HCT116 (cell line): ENCODE data around the gene CXCR1. TPM values are rescaled to one million over a fixed set of nuclear protein-coding genes. Genes with fewer than 3 reads are reported as not detected.

Experiments
- ATAC-seq: fragments of 200-7000 bp; cut with Tn5 transposase; 2 replicates; pipeline ENCODE4 v1.9.1; 2020; ENCODE audit warnings: mild to moderate bottlenecking, moderate library complexity
- BruUV-seq: library from RNA; stranded (reverse); fragments of 400-500 nt; replicated peaks from 2 replicates; lab custom pipeline; 2021; lab: Mats Ljungman, UMichigan
- CTCF ChIA-PET: fragments of 300-600 bp; sonication (Branson Sonifier 250); formaldehyde crosslinking; loops from one replicate; lab custom pipeline; 2021; ENCODE audit warnings: antibody characterized with exemption; lab: Charles Lee
- POLR2A ChIA-PET: fragments of 300-600, 350-600 bp; sonication (Branson Sonifier 250); formaldehyde crosslinking; loops from one replicate; lab custom pipeline; 2021; ENCODE audit warnings: antibody characterized with exemption; lab: Charles Lee
- RAD21 ChIA-PET, 2 experiments: fragments of 300-600 bp; sonication (Branson Sonifier 250); formaldehyde crosslinking; loops; one replicate each; lab custom pipeline; 2023; ENCODE audit warnings: low total read pairs in 2 of 2; ENCODE audit not compliant: uncharacterized antibody in 2 of 2, unreplicated experiment in 2 of 2, low non-redundant PET in 1 of 2; lab: Charles Lee
- DNase-seq: peaks from one replicate; pipeline ENCODE4 v3.0.0-alpha.2; 2010; ENCODE audit warnings: low read depth, low spot score
- H2AFZ ChIP-seq: fragments of 200-600 bp; shearing (Covaris generic), sonication (generic); 2 replicates; pipeline ENCODE4 v1.6.1; 2017; ENCODE audit warnings: low read depth, mixed run types, mixed read lengths, antibody characterized with exemption, low read length; ENCODE audit not compliant: poor library complexity, severe bottlenecking
- H3K27ac ChIP-seq: 2 replicates; pipeline ENCODE4 v1.5.1; 2012; ENCODE audit warnings: low read depth, low read length
- H3K27me3 ChIP-seq: fragments of 200-600 bp; sonication (generic); 2 replicates; pipeline ENCODE4 v1.6.1; 2016; ENCODE audit warnings: mixed run types, low read length, mixed read lengths; ENCODE audit not compliant: insufficient read depth
- H3K36me3 ChIP-seq, 2 experiments: fragments of 200-500 bp in 1 of 2; fragments of 200-600 bp in 1 of 2; sonication (Bioruptor generic) in 1 of 2; sonication (generic) in 1 of 2; 2 replicates each; pipeline versions ENCODE4 v1.5.1 to v1.6.1; 2014 to 2016; ENCODE audit warnings: low read length in 2 of 2, inconsistent platforms in 1 of 2, mixed read lengths in 1 of 2, mixed run types in 1 of 2; ENCODE audit not compliant: insufficient read depth in 2 of 2, control insufficient read depth in 1 of 2
- H3K4me1 ChIP-seq, 2 experiments: fragments of 200-600 bp in 1 of 2; sonication (generic) in 1 of 2; 2 replicates each; pipeline versions ENCODE4 v1.5.1 to v1.6.1; 2012 to 2017; ENCODE audit warnings: low read length in 2 of 2, inconsistent platforms in 1 of 2, mild to moderate bottlenecking in 1 of 2, mixed read lengths in 1 of 2, mixed run types in 1 of 2, moderate library complexity in 1 of 2; ENCODE audit not compliant: insufficient read depth in 2 of 2, control insufficient read depth in 1 of 2
- H3K4me2 ChIP-seq: fragments of 200-600 bp; sonication (generic); 2 replicates; pipeline ENCODE4 v1.6.1; 2017; ENCODE audit warnings: mixed run types, low read length, mixed read lengths
- H3K4me3 ChIP-seq, 2 experiments: fragments of 200-600 bp in 1 of 2; sonication (generic) in 1 of 2; replicated peaks in 1 of 2; 2 replicates each; pipeline ENCODE4 v1.5.1; 2011 to 2016; ENCODE audit warnings: low read length in 2 of 2, control low read depth in 1 of 2, low read depth in 1 of 2, mild to moderate bottlenecking in 1 of 2, mixed read lengths in 1 of 2, mixed run types in 1 of 2
- H3K79me2 ChIP-seq: fragments of 200-600 bp; sonication (generic); 2 replicates; pipeline ENCODE4 v1.6.1; 2017; ENCODE audit warnings: mild to moderate bottlenecking, mixed run types, low read length, moderate library complexity, mixed read lengths; ENCODE audit not compliant: insufficient read depth
- H3K9ac ChIP-seq: fragments of 200-600 bp; sonication (generic); 2 replicates; pipeline ENCODE4 v1.6.1; 2016; ENCODE audit warnings: low read length, mixed read lengths
- H3K9me2 ChIP-seq: fragments of 200-600 bp; sonication (generic), shearing (Covaris generic); 2 replicates; pipeline ENCODE4 v1.6.1; 2017; ENCODE audit warnings: mixed run types, mild to moderate bottlenecking, moderate library complexity; ENCODE audit not compliant: insufficient read depth
- H3K9me3 ChIP-seq, 2 experiments: fragments of 200-500 bp in 1 of 2; fragments of 200-600 bp in 1 of 2; sonication (Bioruptor generic) in 1 of 2; sonication (generic) in 1 of 2; 2 replicates each; pipeline ENCODE4 v1.6.1; 2014 to 2017; ENCODE audit warnings: low read length in 2 of 2, mixed read lengths in 2 of 2, inconsistent platforms in 1 of 2, low read depth in 1 of 2, mild to moderate bottlenecking in 1 of 2, mixed run types in 1 of 2, moderate library complexity in 1 of 2; ENCODE audit not compliant: control insufficient read depth in 1 of 2, insufficient read depth in 1 of 2
- H4K20me1 ChIP-seq: fragments of 200-600 bp; sonication (generic), shearing (Covaris generic); 2 replicates; pipeline ENCODE4 v1.6.1; 2017; ENCODE audit warnings: mixed run types, mild to moderate bottlenecking, moderate library complexity; ENCODE audit not compliant: insufficient read depth
- CBX3 ChIP-seq: IDR thresholded peaks from 2 replicates; pipeline ENCODE4 v1.6.1; 2012; ENCODE audit warnings: low read depth
- EGR1 ChIP-seq: IDR thresholded peaks from 2 replicates; pipeline ENCODE4 v1.6.1; 2012; ENCODE audit warnings: low read depth
- ELF1 ChIP-seq: IDR thresholded peaks from 2 replicates; pipeline ENCODE4 v1.6.1; 2012; ENCODE audit warnings: low read depth, borderline replicate concordance
- EZH2 ChIP-seq: fragments of 200-600 bp; sonication (generic); IDR thresholded peaks from 2 replicates; pipeline ENCODE4 v1.6.1; 2017; ENCODE audit warnings: antibody characterized with exemption, mixed run types
- EZH2phosphoT487 ChIP-seq: fragments of 200-600 bp; IDR thresholded peaks from 2 replicates; pipeline ENCODE4 v1.6.1; 2018; ENCODE audit warnings: antibody characterized with exemption, borderline replicate concordance
- FOSL1 ChIP-seq: IDR thresholded peaks from 2 replicates; pipeline ENCODE4 v1.6.1; 2012; ENCODE audit warnings: low read depth
- JUND ChIP-seq: IDR thresholded peaks from 2 replicates; pipeline ENCODE4 v1.6.1; 2012
- POLR2A ChIP-seq: IDR thresholded peaks from 2 replicates; pipeline ENCODE4 v1.7.0; 2011; ENCODE audit warnings: borderline replicate concordance; ENCODE audit not compliant: insufficient read depth, insufficient read length; ENCODE audit errors: extremely low read depth
- POLR2AphosphoS5 ChIP-seq: IDR thresholded peaks from 2 replicates; pipeline ENCODE4 v1.6.1; 2011; ENCODE audit warnings: mild to moderate bottlenecking, low read depth, low read length, moderate library complexity
- RAD21 ChIP-seq: IDR thresholded peaks from 2 replicates; pipeline ENCODE4 v1.6.1; 2012; ENCODE audit warnings: low read depth, mild to moderate bottlenecking
- SIN3A ChIP-seq: IDR thresholded peaks from 2 replicates; pipeline ENCODE4 v1.6.1; 2012; ENCODE audit warnings: low read depth
- SP1 ChIP-seq: IDR thresholded peaks from 2 replicates; pipeline ENCODE4 v1.6.1; 2012; ENCODE audit warnings: low read depth
- SRF ChIP-seq: IDR thresholded peaks from 2 replicates; pipeline ENCODE4 v1.6.1; 2012; ENCODE audit warnings: low read depth
- TCF7L2 ChIP-seq: IDR thresholded peaks from 2 replicates; pipeline ENCODE4 v1.7.0; 2011; ENCODE audit warnings: borderline replicate concordance, inconsistent platforms; ENCODE audit not compliant: insufficient read depth, insufficient read length; ENCODE audit errors: extremely low read depth
- YY1 ChIP-seq: IDR thresholded peaks from 2 replicates; pipeline ENCODE4 v1.6.1; 2011; ENCODE audit warnings: low read length, low read depth, moderate library complexity, mild to moderate bottlenecking; ENCODE audit not compliant: insufficient replicate concordance; ENCODE audit errors: extremely low read depth
- ZFX ChIP-seq: fragments of 450-650 bp; IDR thresholded peaks from 2 replicates; pipeline ENCODE4 v1.6.1; 2017
- intact Hi-C: fragments of 100-400 bp; cut with micrococcal nuclease; formaldehyde crosslinking; loops from 2 replicates; pipeline ENCODE4 v1.10.0; 2022
- total RNA-seq: library from RNA; stranded (reverse); gene quantifications from one replicate; pipeline ENCODE4 v1.2.1, GENCODE V29; 2021; ENCODE audit not compliant: unreplicated experiment
- TF ChIP-seq, protein P1 (sequence below): IDR thresholded peaks from 2 replicates; pipeline ENCODE4 v1.6.1; 2012
- TF ChIP-seq, protein P2 (sequence below): IDR thresholded peaks from 2 replicates; pipeline ENCODE4 v1.6.1; 2012
- TF ChIP-seq, protein P3 (sequence below): IDR thresholded peaks from 2 replicates; pipeline ENCODE4 v1.6.1; 2011; ENCODE audit warnings: mild to moderate bottlenecking, low read length, moderate library complexity; ENCODE audit not compliant: insufficient replicate concordance; ENCODE audit errors: extremely low read depth
- TF ChIP-seq, protein P4 (sequence below): IDR thresholded peaks from 2 replicates; pipeline ENCODE4 v1.6.1; 2012; ENCODE audit warnings: low read depth

Gene CXCR1
- total RNA-seq, 1 experiment from 2014 or later = not detected

DNA sequence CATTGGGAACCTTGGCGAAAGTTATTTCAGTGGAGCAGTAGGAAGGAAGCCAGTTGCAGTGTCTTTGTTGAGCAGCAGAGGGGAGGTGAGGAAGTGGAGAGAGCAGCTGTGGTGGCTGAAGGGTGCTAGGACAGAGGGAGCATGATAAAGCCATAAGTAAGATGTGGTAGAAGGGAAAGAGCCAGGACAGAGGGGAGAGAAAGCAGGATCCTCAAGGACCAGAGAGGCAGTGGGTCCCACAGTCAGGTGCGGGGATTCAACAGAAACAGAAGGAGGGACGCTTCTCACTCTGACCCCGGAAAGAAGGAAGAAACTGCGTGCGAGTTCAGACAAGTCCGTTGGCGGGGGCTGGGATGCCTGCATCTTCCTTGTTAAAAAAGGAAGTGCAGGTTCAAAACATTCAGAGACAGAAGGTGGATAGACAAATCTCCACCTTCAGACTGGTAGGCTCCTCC, 41.1 kb downstream of the CXCR1 start, which contains the start of gene CXCR2:
TSS of gene CXCR2 (plus strand) at position 403 of the 455 bp plus-strand sequence. CDS start 8,774 bp downstream, outside the sequence.
- CTCF ChIA-PET = no interaction called here
- no peak within 1 kb of the TSS for H3K27ac ChIP-seq

More for the DNA sequence above, 41.1 kb downstream of the CXCR1 start, which contains the start of gene CXCR2:
- DNase-seq (no peak), ATAC-seq (no peak)
- no TSS peak for BruUV-seq
- no peak within 1 kb of the TSS for H2AFZ ChIP-seq
- no peak within 1 kb of the TSS for H3K4me2 ChIP-seq
- no peaks in the 10 kb centered on the region for H3K36me3 ChIP-seq
- no peaks in the 10 kb centered on the region for H3K9me2 ChIP-seq
- no peak within 1 kb of the TSS for H3K9ac ChIP-seq
- no peaks in the 10 kb centered on the region for H3K79me2 ChIP-seq
- no peak within 1 kb of the TSS for H3K4me3 ChIP-seq
- H3K9me3 ChIP-seq = no peaks in the 10 kb centered on the region
- H3K4me1 ChIP-seq = no peaks in the 10 kb centered on the region
- intact Hi-C loops = no loop called here
- POLR2A ChIA-PET = no interaction called here
- no peaks in the 10 kb centered on the region for H4K20me1 ChIP-seq
- RAD21 ChIA-PET = no interaction called here
- H3K27me3 ChIP-seq = no peaks in the 10 kb centered on the region
- TF ChIP-seq POLR2A = no peak
- no peak for TF ChIP-seq POLR2AphosphoS5
- no peak for TF ChIP-seq TCF7L2
- TF ChIP-seq SP1 = no peak
- no peak for TF ChIP-seq ZFX
- TF ChIP-seq, protein P1, sequence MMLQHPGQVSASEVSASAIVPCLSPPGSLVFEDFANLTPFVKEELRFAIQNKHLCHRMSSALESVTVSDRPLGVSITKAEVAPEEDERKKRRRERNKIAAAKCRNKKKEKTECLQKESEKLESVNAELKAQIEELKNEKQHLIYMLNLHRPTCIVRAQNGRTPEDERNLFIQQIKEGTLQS = no peak
- TF ChIP-seq EZH2phosphoT487 = no peak
- TF ChIP-seq, protein P2, sequence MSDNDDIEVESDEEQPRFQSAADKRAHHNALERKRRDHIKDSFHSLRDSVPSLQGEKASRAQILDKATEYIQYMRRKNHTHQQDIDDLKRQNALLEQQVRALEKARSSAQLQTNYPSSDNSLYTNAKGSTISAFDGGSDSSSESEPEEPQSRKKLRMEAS = no peak
- no peak for TF ChIP-seq YY1
- TF ChIP-seq FOSL1 = no peak
- TF ChIP-seq ELF1 = no peak
- no peak for TF ChIP-seq SIN3A
- TF ChIP-seq EZH2 = no peak
- no peak for TF ChIP-seq EGR1
- TF ChIP-seq CBX3 = no peak
- TF ChIP-seq, protein P3, sequence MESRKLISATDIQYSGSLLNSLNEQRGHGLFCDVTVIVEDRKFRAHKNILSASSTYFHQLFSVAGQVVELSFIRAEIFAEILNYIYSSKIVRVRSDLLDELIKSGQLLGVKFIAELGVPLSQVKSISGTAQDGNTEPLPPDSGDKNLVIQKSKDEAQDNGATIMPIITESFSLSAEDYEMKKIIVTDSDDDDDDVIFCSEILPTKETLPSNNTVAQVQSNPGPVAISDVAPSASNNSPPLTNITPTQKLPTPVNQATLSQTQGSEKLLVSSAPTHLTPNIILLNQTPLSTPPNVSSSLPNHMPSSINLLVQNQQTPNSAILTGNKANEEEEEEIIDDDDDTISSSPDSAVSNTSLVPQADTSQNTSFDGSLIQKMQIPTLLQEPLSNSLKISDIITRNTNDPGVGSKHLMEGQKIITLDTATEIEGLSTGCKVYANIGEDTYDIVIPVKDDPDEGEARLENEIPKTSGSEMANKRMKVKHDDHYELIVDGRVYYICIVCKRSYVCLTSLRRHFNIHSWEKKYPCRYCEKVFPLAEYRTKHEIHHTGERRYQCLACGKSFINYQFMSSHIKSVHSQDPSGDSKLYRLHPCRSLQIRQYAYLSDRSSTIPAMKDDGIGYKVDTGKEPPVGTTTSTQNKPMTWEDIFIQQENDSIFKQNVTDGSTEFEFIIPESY = no peak
- TF ChIP-seq JUND = no peak
- TF ChIP-seq SRF = no peak
- no peak for TF ChIP-seq RAD21
- TF ChIP-seq, protein P4, sequence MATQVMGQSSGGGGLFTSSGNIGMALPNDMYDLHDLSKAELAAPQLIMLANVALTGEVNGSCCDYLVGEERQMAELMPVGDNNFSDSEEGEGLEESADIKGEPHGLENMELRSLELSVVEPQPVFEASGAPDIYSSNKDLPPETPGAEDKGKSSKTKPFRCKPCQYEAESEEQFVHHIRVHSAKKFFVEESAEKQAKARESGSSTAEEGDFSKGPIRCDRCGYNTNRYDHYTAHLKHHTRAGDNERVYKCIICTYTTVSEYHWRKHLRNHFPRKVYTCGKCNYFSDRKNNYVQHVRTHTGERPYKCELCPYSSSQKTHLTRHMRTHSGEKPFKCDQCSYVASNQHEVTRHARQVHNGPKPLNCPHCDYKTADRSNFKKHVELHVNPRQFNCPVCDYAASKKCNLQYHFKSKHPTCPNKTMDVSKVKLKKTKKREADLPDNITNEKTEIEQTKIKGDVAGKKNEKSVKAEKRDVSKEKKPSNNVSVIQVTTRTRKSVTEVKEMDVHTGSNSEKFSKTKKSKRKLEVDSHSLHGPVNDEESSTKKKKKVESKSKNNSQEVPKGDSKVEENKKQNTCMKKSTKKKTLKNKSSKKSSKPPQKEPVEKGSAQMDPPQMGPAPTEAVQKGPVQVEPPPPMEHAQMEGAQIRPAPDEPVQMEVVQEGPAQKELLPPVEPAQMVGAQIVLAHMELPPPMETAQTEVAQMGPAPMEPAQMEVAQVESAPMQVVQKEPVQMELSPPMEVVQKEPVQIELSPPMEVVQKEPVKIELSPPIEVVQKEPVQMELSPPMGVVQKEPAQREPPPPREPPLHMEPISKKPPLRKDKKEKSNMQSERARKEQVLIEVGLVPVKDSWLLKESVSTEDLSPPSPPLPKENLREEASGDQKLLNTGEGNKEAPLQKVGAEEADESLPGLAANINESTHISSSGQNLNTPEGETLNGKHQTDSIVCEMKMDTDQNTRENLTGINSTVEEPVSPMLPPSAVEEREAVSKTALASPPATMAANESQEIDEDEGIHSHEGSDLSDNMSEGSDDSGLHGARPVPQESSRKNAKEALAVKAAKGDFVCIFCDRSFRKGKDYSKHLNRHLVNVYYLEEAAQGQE = no peak
- TF ChIP-seq, all 23 proteins: peak for 0
